ENCODE data around the gene ATF5.
"Not testable (repeated sequence)": the region's sequence is repeated elsewhere in the genome, so short reads cannot be mapped to it uniquely, and the experiment has no call there.

Gene ATF5

GRCh38 chr19:49940482-49940791, 11.4 kb downstream of the ATF5 start:
- in situ Hi-C loops (cut with HindIII; ENCODE audit: low sequenced_read_pairs): no loop called here

DNA sequence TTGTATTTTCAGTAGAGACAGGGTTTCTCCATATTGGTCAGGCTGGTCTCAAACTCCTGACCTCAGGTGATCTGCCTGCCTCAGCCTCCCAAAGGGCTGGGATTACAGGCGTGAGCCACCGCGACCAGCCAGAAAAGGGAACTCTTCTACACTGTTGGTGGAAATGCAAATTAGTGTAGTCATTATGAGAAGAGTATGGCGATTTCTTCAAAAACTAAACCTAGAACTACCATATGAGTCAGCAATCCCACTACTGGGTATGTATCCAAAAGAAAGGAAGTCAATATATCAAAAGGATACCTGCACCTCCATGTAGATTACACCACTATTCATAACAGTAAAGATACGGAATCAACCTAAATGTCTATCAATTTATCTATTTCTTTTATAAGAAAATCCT, 15.6 kb downstream of the ATF5 start:
- in situ Hi-C loops (cut with HindIII; ENCODE audit: low sequenced_read_pairs): not testable (repeated sequence)

- in situ Hi-C loops (cut with HindIII; ENCODE audit: low sequenced_read_pairs): no loop called here
Measured at GRCh38 chr19:49946415-49946814, 17.4 kb downstream of the ATF5 start.

GRCh38 chr19:49949742-49950589, 21.0 kb downstream of the ATF5 start:
- in situ Hi-C loops (cut with HindIII; ENCODE audit: low sequenced_read_pairs): no loop called here

DNA sequence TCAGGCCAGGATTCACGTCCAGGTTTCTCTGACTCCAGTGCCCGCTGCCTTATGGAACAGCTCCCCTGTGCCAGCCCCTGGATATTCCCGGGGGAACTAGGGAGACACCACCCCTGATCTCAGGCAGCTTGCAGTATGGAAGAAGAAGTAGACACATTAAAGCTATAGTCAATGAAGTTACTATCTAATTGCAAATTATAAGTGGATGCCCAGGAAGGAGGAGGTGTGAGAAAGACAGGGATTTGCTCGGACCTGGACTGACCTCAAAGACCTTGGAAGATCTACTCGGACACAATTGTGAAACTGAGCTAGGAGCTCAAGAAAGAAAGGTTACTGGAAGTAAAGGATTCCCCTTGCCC, 21.6 kb downstream of the ATF5 start:
- in situ Hi-C loops (cut with HindIII; ENCODE audit: low sequenced_read_pairs): no loop called here

- in situ Hi-C loops (cut with HindIII; ENCODE audit: low sequenced_read_pairs): no loop called here
Measured at GRCh38 chr19:49950956-49951526, 22.0 kb downstream of the ATF5 start.

GRCh38 chr19:49951806-49952478, 22.9 kb downstream of the ATF5 start:
- in situ Hi-C loops (cut with HindIII; ENCODE audit: low sequenced_read_pairs): no loop called here

DNA sequence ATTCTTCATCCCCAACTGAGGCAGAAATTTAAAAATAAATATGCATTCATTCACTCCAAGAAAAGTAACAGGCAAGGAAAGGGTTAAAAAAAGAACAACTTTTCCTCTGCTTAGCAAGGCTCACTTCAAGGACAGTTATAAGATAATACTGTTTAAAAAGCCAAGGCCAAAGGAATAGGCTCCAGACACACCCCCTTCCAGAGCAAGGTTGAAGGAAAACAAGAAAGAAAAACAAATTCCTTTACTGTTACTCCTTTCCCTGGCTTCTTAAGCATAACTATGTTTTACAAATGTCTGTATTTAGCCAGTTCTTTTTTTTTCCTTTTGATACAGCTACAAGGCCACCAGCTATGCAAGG, 23.5 kb downstream of the ATF5 start:
- in situ Hi-C loops (cut with HindIII; ENCODE audit: low sequenced_read_pairs): no loop called here

- in situ Hi-C loops (cut with HindIII; ENCODE audit: low sequenced_read_pairs): no loop called here
Measured at GRCh38 chr19:49952906-49953305, 23.9 kb downstream of the ATF5 start.

GRCh38 chr19:49953416-49953815, 24.4 kb downstream of the ATF5 start:
- in situ Hi-C loops (cut with HindIII; ENCODE audit: low sequenced_read_pairs): no loop called here

GRCh38 chr19:49954092-49954829, 25.3 kb downstream of the ATF5 start:
- in situ Hi-C loops (cut with HindIII; ENCODE audit: low sequenced_read_pairs): no loop called here

DNA sequence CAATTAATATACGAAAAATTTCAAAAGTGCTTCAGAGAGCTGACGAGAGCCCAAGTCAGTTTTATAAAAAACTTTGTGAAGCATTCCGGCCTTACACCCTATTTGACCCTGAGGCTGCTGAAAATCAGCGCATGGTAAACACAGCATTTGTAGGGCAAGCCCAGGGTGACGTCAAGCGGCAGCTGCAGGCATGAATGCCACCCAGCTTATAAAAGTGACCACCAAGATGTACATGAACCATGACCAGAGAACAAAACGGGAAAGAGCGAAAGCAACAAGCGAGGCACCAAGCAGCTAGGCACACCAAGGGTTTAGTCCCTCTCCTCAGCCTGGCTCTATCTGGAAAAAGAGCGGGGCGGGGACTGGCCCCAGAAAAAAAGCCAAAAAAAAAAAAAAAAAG, 25.9 kb downstream of the ATF5 start:
- in situ Hi-C loops (cut with HindIII; ENCODE audit: low sequenced_read_pairs): no loop called here

DNA sequence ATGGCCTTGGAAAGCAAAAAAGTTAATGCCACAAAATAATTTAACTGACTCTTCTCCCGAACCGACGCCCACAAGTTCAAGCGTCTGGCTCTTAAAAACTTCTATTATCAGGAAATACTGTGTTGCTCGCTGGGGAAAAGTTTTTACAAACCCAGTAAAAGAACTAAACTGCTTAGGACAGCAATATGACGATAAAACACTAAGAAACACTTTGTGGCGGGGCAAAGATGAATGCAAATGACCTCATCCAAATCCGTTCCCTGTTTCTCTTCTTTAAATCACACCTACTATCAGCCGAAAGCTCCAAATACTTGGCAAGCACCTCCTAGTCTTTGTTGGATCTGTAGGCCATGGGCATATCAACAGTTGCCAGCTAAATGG, 27.1 kb downstream of the ATF5 start:
- in situ Hi-C loops (cut with HindIII; ENCODE audit: low sequenced_read_pairs): no loop called here

GRCh38 chr19:49957262-49957915, 28.4 kb downstream of the ATF5 start:
- in situ Hi-C loops (cut with HindIII; ENCODE audit: low sequenced_read_pairs): no loop called here

GRCh38 chr19:49958144-49958543, 29.1 kb downstream of the ATF5 start:
- in situ Hi-C loops (cut with HindIII; ENCODE audit: low sequenced_read_pairs): not testable (repeated sequence)

GRCh38 chr19:49958596-49958995, 29.6 kb downstream of the ATF5 start:
- in situ Hi-C loops (cut with HindIII; ENCODE audit: low sequenced_read_pairs): not testable (repeated sequence)

DNA sequence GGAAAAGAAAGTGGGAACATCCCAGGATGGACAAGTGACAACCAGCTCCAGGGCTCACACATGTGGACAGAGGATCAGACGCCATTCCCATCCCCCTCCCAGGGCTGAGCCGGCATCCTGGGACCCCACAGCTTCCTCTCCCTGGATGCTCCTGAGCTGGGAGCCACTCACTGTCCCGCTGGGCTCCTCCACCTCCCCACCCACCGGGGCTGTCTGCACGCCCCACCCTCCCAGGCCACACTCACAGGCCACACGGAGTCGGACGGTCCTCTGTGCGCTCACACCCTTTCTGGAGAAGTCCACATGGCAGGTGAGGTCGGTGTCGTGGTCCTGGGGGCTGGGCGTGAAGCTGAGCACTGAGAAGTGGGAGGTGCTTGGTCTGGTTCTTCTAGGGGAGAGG, 30.9 kb downstream of the ATF5 start:
- in situ Hi-C loops (cut with HindIII; ENCODE audit: low sequenced_read_pairs): not testable (repeated sequence)

GRCh38 chr19:49960980-49961379, 32.0 kb downstream of the ATF5 start, which contains the start of gene SIGLEC11:
Gene SIGLEC11 (minus strand): TSS chr19:49961172. CDS start chr19:49961081, 91 bp downstream.
- in situ Hi-C loops (cut with HindIII; ENCODE audit: low sequenced_read_pairs): not testable (repeated sequence)

GRCh38 chr19:49968279-49968922, 39.4 kb downstream of the ATF5 start:
- in situ Hi-C loops (cut with HindIII; ENCODE audit: low sequenced_read_pairs): no loop called here

DNA sequence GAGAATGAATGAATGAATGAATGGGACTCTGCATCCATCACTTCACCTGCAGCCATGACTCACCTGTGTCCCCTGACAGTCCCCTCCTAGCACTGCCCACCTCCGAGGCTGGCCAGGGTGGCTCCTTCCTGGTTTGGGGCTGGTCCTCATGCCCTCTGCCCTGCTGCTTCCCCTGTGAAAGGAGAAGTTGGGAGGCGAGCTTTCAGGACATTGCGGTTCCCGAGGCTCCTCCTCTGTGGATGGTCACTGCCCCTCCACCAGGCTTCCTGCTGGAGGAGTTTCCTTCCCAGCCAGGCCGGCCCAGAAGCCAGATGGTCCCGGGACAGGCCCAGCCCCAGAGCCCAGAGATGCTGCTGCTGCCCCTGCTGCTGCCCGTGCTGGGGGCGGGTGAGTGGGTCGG, 40.4 kb downstream of the ATF5 start:
- in situ Hi-C loops (cut with HindIII; ENCODE audit: low sequenced_read_pairs): not testable (repeated sequence)

- in situ Hi-C loops (cut with HindIII; ENCODE audit: low sequenced_read_pairs): no loop called here
Measured at GRCh38 chr19:49971991-49972411, 43.0 kb downstream of the ATF5 start.

Data from DLD1 (cell line).